Raji (cell line): ENCODE data around the gene AVEN.

Source experiments
- POLR2A ChIP-seq: IDR thresholded peaks from 2 replicates; pipeline ENCODE4 v1.6.1; 2011; ENCODE audit warnings: low read depth, low read length, control low read depth; ENCODE audit not compliant: insufficient read depth

AVEN gene

GRCh38 chr15:34011481-34011880, 27.5 kb downstream of the AVEN start:
- TF ChIP-seq POLR2A = no peak

DNA sequence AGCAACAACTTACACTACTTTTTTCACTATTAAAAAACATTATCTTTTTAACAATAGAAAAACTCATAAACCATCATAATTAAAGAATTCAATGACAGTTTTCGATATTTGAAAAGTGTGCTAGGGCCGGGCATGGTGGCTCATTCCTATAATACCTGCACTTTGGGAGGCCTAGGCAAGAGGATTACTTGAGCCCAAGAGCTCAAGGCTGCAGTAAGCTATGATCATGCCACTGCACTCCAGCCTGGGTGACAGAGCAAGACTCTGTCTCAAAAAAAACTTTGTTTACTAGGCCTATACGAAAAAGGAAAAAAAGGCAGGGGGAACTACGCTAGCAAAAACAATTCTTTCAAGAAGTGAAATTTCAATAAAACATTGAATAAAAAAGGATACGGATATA, 28.1 kb downstream of the AVEN start:
- TF ChIP-seq POLR2A = no peak

DNA sequence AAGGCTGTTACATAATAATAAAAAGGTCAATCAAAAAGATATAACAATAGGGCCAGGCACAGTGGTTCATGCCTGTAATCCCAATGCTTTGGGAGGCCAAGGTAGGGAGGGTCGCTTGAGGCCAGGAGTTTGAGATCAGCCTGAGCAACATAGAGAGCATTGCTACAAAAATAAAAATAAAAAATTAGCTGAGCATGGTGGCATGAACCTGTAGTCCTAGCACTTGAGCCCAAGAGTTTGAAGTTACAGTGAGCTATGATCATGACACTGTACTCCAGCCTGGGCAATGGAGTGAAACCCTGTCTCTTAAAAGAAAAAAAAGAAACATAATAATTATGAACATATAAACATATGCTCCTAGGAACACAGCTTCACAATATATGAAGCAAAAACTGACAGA, 29.3 kb downstream of the AVEN start:
- TF ChIP-seq POLR2A = no peak

DNA sequence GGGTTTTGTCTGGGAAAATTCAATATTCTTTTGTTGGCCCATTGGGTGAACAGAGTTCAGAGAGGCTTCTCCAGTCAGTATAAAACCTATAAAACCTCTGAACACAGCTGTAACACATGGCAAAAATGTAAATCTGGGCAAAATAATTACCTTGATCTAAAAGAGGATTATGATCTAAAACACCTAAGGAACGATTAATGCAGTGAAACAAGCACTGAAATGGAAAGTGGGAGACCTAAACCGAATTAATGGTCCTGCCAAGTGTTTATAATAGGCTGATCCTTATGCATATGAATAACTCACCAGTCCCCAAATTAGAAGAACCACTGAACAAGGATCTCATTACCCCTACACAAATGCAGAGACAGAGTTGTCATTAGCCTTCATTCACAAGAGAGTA, 32.6 kb downstream of the AVEN start:
- no peak for TF ChIP-seq POLR2A

- TF ChIP-seq POLR2A = no peak
Observed at GRCh38 chr15:34001536-34001935, 37.5 kb downstream of the AVEN start.

DNA sequence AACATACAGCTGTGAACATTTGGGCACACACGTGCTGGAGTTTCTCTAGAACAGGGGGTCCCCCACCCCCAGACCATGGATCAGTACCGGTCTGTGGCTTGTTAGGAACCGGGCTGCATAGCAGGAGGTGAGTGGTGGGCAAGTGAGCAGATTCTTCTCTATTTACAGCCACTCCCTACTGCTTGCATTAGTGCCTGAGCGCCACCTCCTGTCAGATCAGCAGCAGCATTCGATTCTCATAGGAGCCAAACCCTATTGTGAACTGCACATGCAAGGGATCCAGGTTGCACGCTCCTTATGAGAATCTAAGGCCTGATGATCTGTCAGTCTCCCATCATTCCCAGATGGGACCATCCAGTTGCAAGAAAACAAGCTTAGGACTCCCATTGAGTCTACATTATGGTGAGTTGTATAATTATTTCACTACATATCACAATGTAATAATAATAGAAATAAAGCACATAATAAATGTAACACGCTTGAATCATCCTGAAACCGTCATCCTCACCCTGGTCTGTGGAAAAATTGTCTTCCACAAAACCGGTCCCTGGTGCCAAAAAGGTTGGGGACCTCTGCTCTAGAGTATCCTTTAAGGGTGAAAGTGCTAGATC, 44.9 kb downstream of the AVEN start:
- TF ChIP-seq POLR2A = no peak

DNA sequence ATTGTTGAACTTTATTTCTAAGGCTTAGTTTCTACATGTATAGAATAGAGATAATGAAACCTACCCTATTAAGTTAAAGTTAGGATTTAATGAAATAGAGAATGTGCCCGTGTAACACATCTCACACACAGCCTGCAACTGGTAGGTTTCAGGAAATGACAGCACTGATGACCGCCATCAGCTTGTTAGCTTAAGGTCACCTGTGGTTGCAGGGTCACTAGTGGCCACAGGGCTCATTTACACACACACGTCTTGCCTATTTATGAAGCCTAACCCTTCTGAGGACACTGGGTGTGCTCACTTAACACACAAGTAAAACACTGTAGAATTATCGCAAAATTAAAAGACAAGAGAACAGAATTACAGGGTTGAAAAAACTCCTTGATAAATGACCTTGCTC, 50.6 kb downstream of the AVEN start:
- TF ChIP-seq POLR2A = no peak

DNA sequence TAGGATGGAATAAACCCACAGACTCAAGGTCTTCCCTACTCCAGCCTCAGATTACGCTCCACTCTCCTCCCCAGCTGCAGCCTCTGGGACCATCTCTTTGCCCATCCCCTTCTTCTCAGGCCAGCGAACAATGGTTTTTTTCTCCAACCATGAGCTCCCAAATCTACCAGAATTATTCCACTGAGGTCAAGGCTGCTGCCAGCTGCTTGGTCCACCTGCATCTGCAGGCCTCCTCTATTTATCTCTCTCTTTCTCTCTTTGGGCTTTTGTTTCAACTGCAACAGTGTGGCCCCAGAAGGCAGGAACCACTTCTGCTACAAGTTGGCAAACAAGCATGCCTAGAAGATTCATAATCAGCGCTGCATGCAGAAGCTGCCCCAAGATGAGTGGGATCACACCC, 51.6 kb downstream of the AVEN start:
- TF ChIP-seq POLR2A = no peak

- TF ChIP-seq POLR2A = no peak
Observed at GRCh38 chr15:33985751-33986150, 53.3 kb downstream of the AVEN start.

DNA sequence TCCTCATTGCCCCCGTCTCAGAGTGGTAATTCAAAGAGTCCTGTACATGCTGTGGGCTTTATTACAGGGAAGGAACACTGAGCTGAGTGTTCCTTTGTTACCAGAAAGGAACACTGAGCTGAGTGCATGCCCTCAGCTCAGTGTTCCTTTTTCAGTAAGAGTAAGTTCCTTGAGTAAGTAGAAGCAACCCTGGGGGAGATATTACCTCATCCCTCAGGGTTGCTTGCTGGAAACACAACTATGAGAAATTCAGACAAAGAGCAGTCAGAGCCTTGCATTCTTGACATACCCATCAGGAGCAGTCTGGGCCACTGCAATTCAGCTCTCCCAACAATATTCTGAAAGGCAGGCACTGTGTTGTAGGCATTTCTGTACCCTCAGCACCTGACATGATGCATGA, 53.7 kb downstream of the AVEN start:
- no peak for TF ChIP-seq POLR2A

DNA sequence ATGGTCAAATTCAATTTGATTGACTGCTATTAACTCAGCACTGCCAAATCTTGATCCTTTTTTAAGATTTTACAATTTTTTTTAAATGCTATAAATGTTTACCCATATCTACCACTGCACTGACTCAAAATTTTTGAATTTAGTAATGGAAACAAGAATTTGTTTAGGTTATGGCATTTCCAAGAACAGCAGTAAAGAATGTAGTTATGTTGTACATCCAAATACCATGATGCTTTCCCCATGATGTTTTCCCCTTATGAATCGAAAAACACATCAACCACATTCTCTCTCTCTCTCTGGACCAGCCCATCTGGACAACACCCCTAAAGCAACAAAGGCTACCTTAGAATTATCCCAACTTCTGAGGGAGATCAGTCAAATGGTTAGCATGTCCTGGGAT, 56.5 kb downstream of the AVEN start:
- TF ChIP-seq POLR2A = no peak

DNA sequence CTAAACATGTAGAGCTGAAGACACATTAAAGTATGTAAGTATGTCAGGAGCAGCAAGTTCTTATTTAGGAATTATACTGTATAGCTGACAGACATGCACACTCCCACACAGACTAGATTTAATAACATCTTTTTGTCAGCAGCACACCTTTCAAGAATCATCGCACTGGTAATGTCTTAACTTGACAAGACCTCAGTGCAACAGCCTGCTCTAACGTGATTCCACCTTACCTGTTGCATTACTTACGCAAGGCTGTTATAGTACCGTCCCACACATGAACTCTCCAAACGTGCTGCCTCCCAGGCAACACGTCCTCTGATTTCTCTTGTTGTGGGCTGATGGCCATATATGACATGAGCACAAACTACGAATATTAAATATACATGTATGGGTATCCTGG, 58.8 kb downstream of the AVEN start:
- TF ChIP-seq POLR2A = no peak

DNA sequence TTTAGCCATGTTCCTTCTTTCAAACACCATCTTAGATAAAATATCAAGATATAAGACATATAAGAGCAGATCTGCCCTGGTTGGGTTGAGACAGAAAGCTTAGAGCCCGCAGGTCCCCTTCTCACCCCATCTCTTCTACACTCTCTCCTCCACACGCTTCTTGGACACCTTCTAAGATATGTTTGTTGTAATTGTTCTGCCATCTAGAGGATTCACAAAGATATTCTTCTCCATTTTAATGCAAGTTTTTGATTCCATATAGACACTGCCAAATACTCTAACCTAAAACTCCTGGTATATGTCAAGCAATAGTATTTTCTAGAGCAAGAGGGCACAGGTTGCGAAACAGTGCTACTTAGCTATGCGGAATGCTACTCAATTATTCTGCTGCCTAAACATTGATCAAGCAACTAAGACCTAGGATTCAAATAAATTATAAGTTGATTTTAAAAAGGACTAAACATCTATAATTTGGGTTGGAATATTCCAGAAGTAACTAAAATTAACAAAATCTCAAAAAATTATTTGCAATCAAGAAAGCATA, 63.9 kb downstream of the AVEN start:
- TF ChIP-seq POLR2A = no peak

DNA sequence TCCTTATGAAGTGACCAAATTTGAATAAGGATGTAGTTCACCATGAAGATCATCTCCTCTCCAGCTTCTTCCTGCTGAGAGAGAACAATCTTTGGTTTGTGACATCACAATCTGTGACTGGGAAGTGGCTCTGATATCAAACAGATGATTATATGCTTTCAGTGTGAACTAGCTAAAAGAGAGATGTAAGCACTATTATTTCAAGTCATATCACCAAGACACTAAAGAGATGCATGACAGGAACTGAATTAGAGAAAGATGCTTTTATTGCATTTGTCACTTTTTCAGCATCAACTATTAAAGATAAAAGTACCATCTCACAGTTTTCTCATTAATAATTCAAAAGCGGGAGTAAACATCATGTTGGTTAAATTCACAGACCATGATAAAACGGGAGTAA, 67.2 kb downstream of the AVEN start:
- TF ChIP-seq POLR2A = no peak

DNA sequence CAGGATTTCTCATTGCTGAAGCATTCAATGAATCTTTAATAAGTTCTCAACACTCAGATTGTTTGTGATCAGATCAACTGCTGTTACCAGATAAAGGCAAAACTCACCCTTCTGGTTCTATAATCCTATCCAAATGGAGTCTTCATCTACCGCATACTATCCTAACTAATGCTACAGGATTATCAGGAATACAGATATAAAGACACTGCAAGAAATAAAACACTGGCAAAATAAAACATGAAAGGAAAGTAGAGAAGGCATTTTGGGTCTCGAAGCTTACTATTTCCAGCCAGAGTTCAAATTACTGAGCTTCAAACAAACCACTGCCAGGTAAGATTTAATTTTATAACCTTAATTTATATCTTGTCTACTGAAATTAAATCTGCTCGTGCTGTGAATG, 70.2 kb downstream of the AVEN start:
- no peak for TF ChIP-seq POLR2A

GRCh38 chr15:33968224-33968623, 70.8 kb downstream of the AVEN start, which contains the start of gene CHRM5:
Gene CHRM5 (plus strand): TSS chr15:33968497. CDS start chr15:34062718, 94,221 bp downstream.
- TF ChIP-seq POLR2A = no peak

- TF ChIP-seq POLR2A = no peak
Observed at GRCh38 chr15:33964665-33965040, 74.4 kb downstream of the AVEN start.
